CD8-positive, alpha-beta memory T cell (primary cell): ENCODE data around the gene AGBL3. TPM values are rescaled to one million over a fixed set of nuclear protein-coding genes. Genes with fewer than 3 reads are reported as not detected.
"Not testable (repeated sequence)": the region's sequence is repeated elsewhere in the genome, so short reads cannot be mapped to it uniquely, and the experiment has no call there.

Source experiments
- CTCF ChIA-PET: fragments of 350-600 bp; sonication (Branson Sonifier 250); formaldehyde crosslinking; loops from one replicate; lab custom pipeline; 2021; ENCODE audit warnings: antibody characterized with exemption; lab: Charles Lee
- POLR2A ChIA-PET: fragments of 350-600 bp; sonication (Branson Sonifier 250); formaldehyde crosslinking; loops from one replicate; lab custom pipeline; 2021; ENCODE audit warnings: antibody characterized with exemption; lab: Charles Lee
- DNase-seq, 5 donors: peaks; one replicate each; pipeline versions ENCODE4 v3.0.0 to v3.0.0-alpha.2; 2020 to 2022; ENCODE audit warnings: mixed read lengths in 1 of 5
- H3K27ac ChIP-seq: one replicate; pipeline ENCODE4 v1.7.0; 2013; ENCODE audit warnings: low read depth, mild to moderate bottlenecking, low read length, moderate library complexity
- H3K27me3 ChIP-seq: 2 replicates; pipeline ENCODE4 v1.7.0; 2013; ENCODE audit warnings: low read length, mild to moderate bottlenecking; ENCODE audit not compliant: insufficient read depth, poor library complexity, severe bottlenecking
- H3K36me3 ChIP-seq: 2 replicates; pipeline ENCODE4 v1.7.0; 2013; ENCODE audit warnings: mild to moderate bottlenecking, low read length, moderate library complexity; ENCODE audit not compliant: insufficient read depth
- H3K4me1 ChIP-seq: 2 replicates; pipeline ENCODE4 v1.7.0; 2013; ENCODE audit warnings: mild to moderate bottlenecking, low read length, moderate library complexity; ENCODE audit not compliant: insufficient read depth
- H3K4me3 ChIP-seq: 2 replicates; pipeline ENCODE4 v1.7.0; 2013; ENCODE audit warnings: mild to moderate bottlenecking, low read length
- H3K9me3 ChIP-seq: 2 replicates; pipeline ENCODE4 v1.7.0; 2013; ENCODE audit warnings: mild to moderate bottlenecking, low read length
- H3K27ac Mint-ChIP-seq, 8 donors: one replicate each; pipeline ENCODE4 v1.8.0; 2020 to 2021; ENCODE audit warnings: mixed read lengths in 8 of 8, mild to moderate bottlenecking in 6 of 8, inconsistent platforms in 3 of 8, moderate library complexity in 3 of 8
- H3K27me3 Mint-ChIP-seq, 2 donors: one replicate each; pipeline ENCODE4 v1.8.0; 2020 to 2021; ENCODE audit warnings: mixed read lengths in 2 of 2, mild to moderate bottlenecking in 1 of 2, moderate library complexity in 1 of 2
- H3K36me3 Mint-ChIP-seq, 3 donors: one replicate each; pipeline ENCODE4 v1.8.0; 2020 to 2021; ENCODE audit warnings: mixed read lengths in 3 of 3, inconsistent platforms in 1 of 3, mild to moderate bottlenecking in 1 of 3
- H3K4me1 Mint-ChIP-seq, 3 donors: one replicate each; pipeline ENCODE4 v1.8.0; 2020 to 2021; ENCODE audit warnings: mixed read lengths in 3 of 3, inconsistent platforms in 1 of 3, mild to moderate bottlenecking in 1 of 3
- H3K4me3 Mint-ChIP-seq, 7 donors: one replicate each; pipeline ENCODE4 v1.8.0; 2020 to 2021; ENCODE audit warnings: mixed read lengths in 7 of 7, mild to moderate bottlenecking in 6 of 7, moderate library complexity in 4 of 7, inconsistent platforms in 2 of 7
- H3K9me3 Mint-ChIP-seq, 5 donors: one replicate each; pipeline ENCODE4 v1.8.0; 2020 to 2022; ENCODE audit warnings: mixed read lengths in 5 of 5, mild to moderate bottlenecking in 3 of 5, moderate library complexity in 2 of 5, inconsistent platforms in 1 of 5
- polyA plus RNA-seq: library from polyadenylated mRNA; unstranded; fragments of 300-500 nt; fragmentation: Illumina TruSeq; gene quantifications from one replicate; pipeline ENCODE4 v1.2.3, GENCODE V29; 2021
- total RNA-seq, 2 experiments: library from RNA; stranded (reverse); gene quantifications; one replicate each; pipeline ENCODE4 v1.2.3, GENCODE V29; 2021

Gene AGBL3
- total and polyA plus RNA-seq, 3 experiments from 2014 or later = 0.10 to 3.2 (median 2.5) TPM

DNA sequence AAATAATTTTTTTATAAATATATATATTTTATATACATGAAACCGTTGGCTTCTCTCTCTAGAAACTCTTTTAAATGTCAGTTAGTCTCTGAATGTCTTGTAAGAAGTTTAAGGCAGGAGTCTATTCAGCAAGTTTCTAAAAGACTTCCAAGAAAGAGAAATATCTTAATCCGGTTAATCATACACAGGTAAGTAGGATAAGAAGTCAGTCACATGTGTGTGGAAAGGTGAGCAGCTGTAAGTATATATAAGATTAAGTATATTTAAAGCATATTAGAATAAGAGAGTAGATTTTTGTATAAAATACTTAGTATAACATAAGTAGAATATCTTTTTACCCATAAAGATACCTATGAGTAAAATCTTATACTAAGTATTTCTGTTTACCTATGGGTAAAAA, 48.9 kb downstream of the AGBL3 start:
- Mint-ChIP-seq H3K4me1 (no peaks in the 10 kb centered on the region), H3K27me3 (no peaks in the 10 kb centered on the region), H3K9me3 (no peaks in the 10 kb centered on the region), H3K36me3 (no peaks in the 10 kb centered on the region), H3K27ac (no peak overlapping the region), H3K4me3 (no peak overlapping the region)
- H3K9me3 ChIP-seq = no peaks in the 10 kb centered on the region
- DNase-seq = no peak
- H3K27ac ChIP-seq = no peak overlapping the region
- no peak overlapping the region for H3K4me3 ChIP-seq
- ChIA-PET POLR2A (no interaction called here), CTCF (no interaction called here)
- H3K36me3 ChIP-seq = no peaks in the 10 kb centered on the region
- H3K4me1 ChIP-seq = no peaks in the 10 kb centered on the region
- H3K27me3 ChIP-seq = no peaks in the 10 kb centered on the region

DNA sequence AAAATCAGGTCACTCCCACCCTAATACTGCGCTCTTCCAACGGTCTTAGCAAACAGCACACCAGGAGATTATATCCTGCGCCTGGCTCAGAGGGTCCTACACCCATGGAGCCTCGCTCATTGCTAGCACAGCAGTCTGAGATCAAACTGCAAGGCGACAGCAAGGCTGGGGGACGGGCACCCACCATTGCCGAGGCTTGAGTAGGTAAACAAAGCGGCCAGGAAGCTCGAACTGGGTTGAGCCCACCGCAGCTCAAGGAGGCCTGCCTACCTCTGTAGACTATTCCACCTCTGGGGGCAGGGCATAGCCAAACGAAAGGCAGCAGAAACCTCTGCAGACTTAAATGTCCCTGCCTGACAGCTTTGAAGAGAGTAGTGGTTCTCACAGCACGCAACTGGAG, 80.7 kb downstream of the AGBL3 start:
- H3K4me3 ChIP-seq, H3K4me3 Mint-ChIP-seq, H3K27ac Mint-ChIP-seq, H3K27me3 ChIP-seq, H3K4me1 ChIP-seq, H3K36me3 ChIP-seq, H3K27ac ChIP-seq, H3K9me3 ChIP-seq, POLR2A ChIA-PET, H3K4me1 Mint-ChIP-seq, DNase-seq, CTCF ChIA-PET: not testable (repeated sequence)
- Mint-ChIP-seq H3K36me3 (peaks cover 0 to 31% (median 6%) of the 10 kb centered on the region in 3 donors), H3K9me3 (peaks cover 10 to 33% (median 19%) of the 10 kb centered on the region in 5 donors), H3K27me3 (peaks cover 10 to 17% of the 10 kb centered on the region in 2 donors)

DNA sequence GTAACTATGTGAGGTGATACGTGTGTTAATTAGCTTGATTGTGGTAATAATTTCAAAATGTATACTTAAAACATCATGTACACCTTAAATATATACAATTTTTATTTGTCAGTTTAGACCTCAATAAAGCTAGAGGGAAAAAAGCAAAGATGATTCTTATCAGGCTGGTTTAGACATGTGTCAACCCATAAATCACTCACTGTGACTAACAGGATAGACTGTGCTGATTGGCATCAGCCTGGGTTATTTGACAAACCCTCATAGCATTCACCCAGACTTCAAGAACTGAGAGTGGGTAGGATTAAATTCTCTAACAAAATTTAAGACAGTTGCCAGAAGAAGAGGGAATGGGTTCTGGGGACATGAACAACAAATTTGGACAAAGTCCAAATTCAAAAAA, 87.8 kb downstream of the AGBL3 start:
- H3K36me3 ChIP-seq = no peaks in the 10 kb centered on the region
- Mint-ChIP-seq H3K9me3 (peaks cover 0 to 9% (median 6%) of the 10 kb centered on the region in 5 donors), H3K27me3 (peaks cover 0 to 2% of the 10 kb centered on the region in 2 donors), H3K36me3 (peaks cover 0 to 4% (median 0%) of the 10 kb centered on the region in 3 donors), H3K4me1 (no peaks in the 10 kb centered on the region), H3K27ac (no peak overlapping the region), H3K4me3 (no peak overlapping the region)
- no peaks in the 10 kb centered on the region for H3K9me3 ChIP-seq
- no peaks in the 10 kb centered on the region for H3K4me1 ChIP-seq
- CTCF ChIA-PET = no interaction called here
- POLR2A ChIA-PET = no interaction called here
- no peaks in the 10 kb centered on the region for H3K27me3 ChIP-seq
- H3K27ac ChIP-seq = no peak overlapping the region
- no peak for DNase-seq
- no peak overlapping the region for H3K4me3 ChIP-seq

DNA sequence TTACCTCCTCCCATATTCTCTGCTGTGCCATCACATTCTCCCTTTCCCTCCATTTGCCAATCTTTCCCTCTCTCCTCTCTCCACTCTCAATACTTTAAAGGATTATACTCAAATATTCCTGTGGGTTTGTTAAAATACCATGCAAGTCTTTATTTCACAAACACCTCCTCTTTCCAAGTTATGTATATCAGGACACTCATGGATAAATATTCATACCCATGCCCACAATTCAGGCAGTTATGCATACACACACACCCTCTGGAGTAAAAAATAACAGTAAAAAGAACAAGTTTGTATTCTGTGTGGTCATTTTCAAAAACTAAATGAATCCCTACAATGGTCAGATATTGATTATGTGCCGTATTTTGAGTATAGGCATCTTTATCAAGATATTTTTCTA, 88.2 kb downstream of the AGBL3 start:
- peaks cover 0 to under 1% of the 10 kb centered on the region in 2 donors for H3K27me3 Mint-ChIP-seq
- H3K4me3 Mint-ChIP-seq = no peak overlapping the region
- Histone ChIP-seq H3K27ac (no peak overlapping the region), H3K4me1 (no peaks in the 10 kb centered on the region), H3K9me3 (no peaks in the 10 kb centered on the region), H3K4me3 (no peak overlapping the region), H3K36me3 (no peaks in the 10 kb centered on the region), H3K27me3 (no peaks in the 10 kb centered on the region)
- H3K9me3 Mint-ChIP-seq = peaks cover 0 to 8% (median 4%) of the 10 kb centered on the region in 5 donors
- H3K4me1 Mint-ChIP-seq = no peaks in the 10 kb centered on the region
- ChIA-PET CTCF (no interaction called here), POLR2A (no interaction called here)
- DNase-seq = no peak
- H3K36me3 Mint-ChIP-seq = peaks cover 0 to 2% (median 0%) of the 10 kb centered on the region in 3 donors
- no peak overlapping the region for H3K27ac Mint-ChIP-seq

DNA sequence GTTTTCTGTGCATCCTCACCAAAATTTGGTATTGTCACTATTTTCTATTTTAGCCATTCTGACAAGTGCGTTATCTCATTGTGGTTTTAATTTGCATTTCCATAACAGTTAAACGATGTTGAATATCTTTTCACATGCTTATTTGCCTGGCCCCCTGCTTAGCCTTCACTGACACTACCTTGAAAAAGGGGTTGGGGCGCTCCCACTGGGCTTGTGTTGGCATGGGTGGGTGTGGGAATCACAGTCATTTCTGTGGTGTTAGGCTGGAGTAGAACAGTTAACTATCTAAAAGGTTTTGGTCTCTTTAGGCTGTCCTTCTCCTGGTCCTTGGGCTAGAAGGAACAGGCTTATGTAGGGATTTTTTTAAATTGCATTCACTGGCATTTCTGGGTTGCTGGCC, 89.4 kb downstream of the AGBL3 start:
- H3K27me3 ChIP-seq = no peaks in the 10 kb centered on the region
- no peaks in the 10 kb centered on the region for H3K36me3 ChIP-seq
- H3K4me1 ChIP-seq = no peaks in the 10 kb centered on the region
- Mint-ChIP-seq H3K4me1 (no peaks in the 10 kb centered on the region), H3K9me3 (peaks cover 0 to 8% (median 3%) of the 10 kb centered on the region in 5 donors), H3K36me3 (no peaks in the 10 kb centered on the region), H3K4me3 (no peak overlapping the region), H3K27ac (no peak overlapping the region), H3K27me3 (no peaks in the 10 kb centered on the region)
- no peak overlapping the region for H3K4me3 ChIP-seq
- no peak for DNase-seq
- no peak overlapping the region for H3K27ac ChIP-seq
- POLR2A ChIA-PET = no interaction called here
- no peaks in the 10 kb centered on the region for H3K9me3 ChIP-seq
- CTCF ChIA-PET = no interaction called here

DNA sequence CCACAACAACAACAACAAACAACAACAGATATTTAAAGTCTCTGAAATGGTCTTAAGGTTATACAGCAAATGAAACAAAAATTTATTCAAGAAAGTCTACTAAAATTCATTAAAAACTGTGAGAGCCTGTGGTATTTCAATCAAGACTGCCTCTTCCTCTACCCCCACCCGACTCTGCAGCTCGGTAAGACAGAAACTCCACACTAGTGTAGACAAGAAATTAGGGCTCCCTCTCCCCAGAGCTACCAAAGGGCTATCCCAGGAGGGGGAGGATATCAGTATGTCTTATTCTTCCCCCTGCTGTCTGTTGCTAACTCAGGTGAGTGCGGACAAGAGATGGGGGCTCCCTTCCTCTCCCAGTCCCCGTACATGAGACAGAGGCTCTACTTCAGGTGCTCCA, 90.6 kb downstream of the AGBL3 start:
- Mint-ChIP-seq H3K9me3 (peaks cover 0 to 5% (median 0%) of the 10 kb centered on the region in 5 donors), H3K4me3 (no peak overlapping the region), H3K27me3 (no peaks in the 10 kb centered on the region), H3K27ac (no peak overlapping the region), H3K4me1 (no peaks in the 10 kb centered on the region), H3K36me3 (no peaks in the 10 kb centered on the region)
- Histone ChIP-seq H3K36me3 (no peaks in the 10 kb centered on the region), H3K4me1 (no peaks in the 10 kb centered on the region), H3K27ac (no peak overlapping the region), H3K27me3 (no peaks in the 10 kb centered on the region), H3K9me3 (no peaks in the 10 kb centered on the region), H3K4me3 (no peak overlapping the region)
- CTCF ChIA-PET = interaction anchor here (1.4 kb wide), 1 partner anchor 93 kb away, joined by 4 read pairs; no protein-coding TSS in a partner anchor
- DNase-seq = no peak
- POLR2A ChIA-PET = no interaction called here

DNA sequence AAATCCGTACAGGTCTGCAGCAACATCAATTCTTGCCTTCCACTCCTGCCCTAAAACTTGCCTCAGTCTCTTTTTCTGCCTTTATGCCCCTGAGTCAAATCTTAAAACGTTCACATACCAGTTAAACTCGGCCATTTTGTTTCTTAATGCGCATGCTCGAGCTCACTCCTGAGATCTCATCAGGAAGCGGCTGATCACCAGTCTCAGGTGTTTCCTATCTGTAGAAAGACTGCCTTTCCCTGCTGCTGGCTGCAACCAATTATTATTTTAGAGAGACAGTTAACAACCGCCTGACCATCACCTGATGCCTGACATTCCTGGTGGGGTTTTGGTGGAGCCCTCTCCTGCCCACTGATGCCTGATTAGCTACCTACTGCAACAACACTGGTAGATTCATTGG, 91.3 kb downstream of the AGBL3 start:
- Mint-ChIP-seq H3K4me1 (no peaks in the 10 kb centered on the region), H3K27ac (peak overlapping the region in 1 of 8 donors; percentile 2), H3K4me3 (no peak overlapping the region), H3K36me3 (no peaks in the 10 kb centered on the region), H3K9me3 (peaks cover 0 to 1% (median 0%) of the 10 kb centered on the region in 5 donors), H3K27me3 (no peaks in the 10 kb centered on the region)
- no peaks in the 10 kb centered on the region for H3K36me3 ChIP-seq
- CTCF ChIA-PET = interaction anchor here (1.4 kb wide), 1 partner anchor 92 kb away, joined by 4 read pairs; no protein-coding TSS in a partner anchor
- H3K9me3 ChIP-seq = no peaks in the 10 kb centered on the region
- H3K27ac ChIP-seq = no peak overlapping the region
- POLR2A ChIA-PET = no interaction called here
- H3K27me3 ChIP-seq = no peaks in the 10 kb centered on the region
- H3K4me3 ChIP-seq = no peak overlapping the region
- no peak for DNase-seq
- H3K4me1 ChIP-seq = no peaks in the 10 kb centered on the region

DNA sequence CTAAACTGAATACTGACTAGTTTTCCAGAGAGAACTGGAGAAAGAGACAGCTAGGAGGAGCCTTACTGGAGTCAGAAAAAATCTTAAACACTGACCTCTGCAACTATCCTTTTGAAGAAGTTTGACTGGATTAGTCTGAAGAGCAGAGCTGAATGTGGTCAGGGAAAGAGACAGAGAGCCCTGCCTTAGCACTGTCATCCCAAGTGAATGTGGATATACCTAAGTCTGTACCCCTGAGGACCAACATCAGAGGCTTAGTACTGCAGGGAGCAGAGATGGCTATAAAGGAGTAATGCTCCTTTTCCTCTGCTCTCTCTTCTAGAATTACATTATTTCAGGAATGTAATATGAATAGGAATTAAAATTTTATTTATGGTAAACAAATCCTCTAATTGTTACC, 91.7 kb downstream of the AGBL3 start:
- no peaks in the 10 kb centered on the region for H3K4me1 Mint-ChIP-seq
- H3K4me3 ChIP-seq = no peak overlapping the region
- H3K9me3 ChIP-seq = no peaks in the 10 kb centered on the region
- no peak overlapping the region for H3K27ac Mint-ChIP-seq
- H3K27me3 ChIP-seq = no peaks in the 10 kb centered on the region
- no peak overlapping the region for H3K27ac ChIP-seq
- ChIA-PET POLR2A (no interaction called here), CTCF (interaction anchor here (1.4 kb wide), 1 partner anchor 92 kb away, joined by 4 read pairs; no protein-coding TSS in a partner anchor)
- no peaks in the 10 kb centered on the region for H3K4me1 ChIP-seq
- no peaks in the 10 kb centered on the region for H3K27me3 Mint-ChIP-seq
- no peaks in the 10 kb centered on the region for H3K36me3 Mint-ChIP-seq
- H3K9me3 Mint-ChIP-seq = peaks cover 0 to 1% (median 0%) of the 10 kb centered on the region in 5 donors
- H3K36me3 ChIP-seq = no peaks in the 10 kb centered on the region
- H3K4me3 Mint-ChIP-seq = no peak overlapping the region
- DNase-seq = no peak
